GM18951 (cell line): ENCODE measurements around the gene KIF26B.

Experiments used
- POLR2A ChIP-seq: IDR thresholded peaks from 4 replicates; pipeline ENCODE4 v1.6.1; 2011; ENCODE audit warnings: mild to moderate bottlenecking; ENCODE audit not compliant: insufficient read length, insufficient read depth; ENCODE audit errors: extremely low read depth
- in situ Hi-C: fragments of 300-500 bp; cut with MboI; formaldehyde crosslinking; loops from one replicate; pipeline ENCODE4 v1.12.0; 2022; ENCODE audit warnings: low sequenced_read_pairs, mixed read lengths, inconsistent platforms; ENCODE audit not compliant: unreplicated experiment

Gene KIF26B

DNA sequence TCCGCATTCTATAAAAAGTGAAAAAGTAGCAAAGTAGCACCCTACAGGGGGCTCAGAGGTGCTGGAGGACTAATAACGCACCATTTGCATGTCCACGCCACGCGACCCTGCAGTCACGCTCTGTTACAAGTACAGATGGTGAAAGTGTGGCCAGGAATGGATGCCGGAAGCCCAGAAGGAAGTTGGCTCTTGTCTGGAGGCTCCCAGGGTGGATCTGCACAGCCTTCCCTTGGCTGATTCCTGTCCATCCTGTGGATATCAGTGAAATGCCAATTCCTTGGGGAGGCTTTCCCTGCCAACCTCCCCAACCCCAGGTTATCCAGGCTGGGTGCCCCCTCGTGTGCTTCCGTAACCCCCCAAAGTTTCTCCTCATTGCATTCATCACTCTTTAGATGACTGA lies 396.8 kb downstream of the KIF26B start:
- TF ChIP-seq POLR2A: no peak
- in situ Hi-C loops: no loop called here

DNA sequence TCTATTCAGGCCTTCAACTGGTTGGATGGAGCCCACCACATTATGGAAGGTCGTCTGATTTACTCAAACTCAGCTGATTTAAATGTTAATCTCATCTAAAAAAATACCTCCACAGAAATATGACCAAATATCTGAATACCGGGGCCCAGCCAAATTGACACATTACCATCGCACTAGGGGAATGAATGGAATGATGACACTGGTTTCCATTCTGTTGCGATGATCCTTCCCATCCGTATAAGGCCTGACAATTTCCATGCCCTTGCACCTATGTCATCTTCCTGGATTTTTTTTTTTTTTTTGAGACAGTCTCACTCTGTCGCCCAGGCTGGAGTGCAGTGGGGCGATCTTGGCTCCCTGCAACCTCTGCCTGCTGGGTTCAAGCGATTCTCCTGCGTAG lies 397.5 kb downstream of the KIF26B start:
- in situ Hi-C loops: no loop called here
- no peak for TF ChIP-seq POLR2A

DNA sequence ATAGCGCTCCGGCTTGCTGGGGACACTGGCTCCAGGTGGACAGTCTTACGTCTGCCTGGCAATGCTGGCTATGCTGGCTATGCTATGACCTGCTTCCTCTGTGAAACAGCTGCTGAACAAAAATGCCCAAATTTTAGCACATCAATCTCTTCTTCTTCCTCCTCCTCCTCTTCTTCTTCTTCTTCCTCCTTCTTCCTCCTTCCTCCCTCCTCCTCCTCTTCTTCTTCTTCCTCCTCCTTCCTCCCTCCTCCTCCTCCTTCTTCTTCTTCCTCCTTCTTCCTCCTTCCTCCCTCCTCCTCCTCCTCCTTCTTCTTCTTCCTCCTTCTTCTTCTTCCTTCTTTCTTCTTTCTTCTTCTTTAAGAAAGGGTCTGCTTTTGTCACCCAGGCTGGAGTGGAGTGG lies 401.3 kb downstream of the KIF26B start:
- in situ Hi-C loops: no loop called here
- TF ChIP-seq POLR2A: no peak

DNA sequence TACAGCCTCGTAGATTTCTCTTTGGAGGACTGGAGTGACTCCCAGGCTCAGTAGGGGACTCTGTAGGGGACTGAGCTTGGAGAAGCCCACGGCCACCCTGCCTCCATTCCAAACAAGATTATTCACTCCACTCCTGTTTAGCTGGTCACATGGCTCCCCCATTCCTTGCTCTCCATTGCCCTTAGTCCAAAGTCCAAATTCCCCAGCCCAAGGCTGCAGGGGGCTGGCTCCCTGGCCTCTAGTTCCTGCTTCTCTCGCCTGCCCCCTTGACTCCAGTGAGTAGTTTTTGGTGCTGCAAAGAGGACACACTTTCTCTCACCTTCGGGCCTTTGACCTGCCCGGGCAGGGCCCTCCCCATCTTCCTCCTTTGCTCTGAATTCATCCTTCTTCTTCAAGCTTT lies 403.3 kb downstream of the KIF26B start:
- in situ Hi-C loops: no loop called here
- TF ChIP-seq POLR2A: no peak

DNA sequence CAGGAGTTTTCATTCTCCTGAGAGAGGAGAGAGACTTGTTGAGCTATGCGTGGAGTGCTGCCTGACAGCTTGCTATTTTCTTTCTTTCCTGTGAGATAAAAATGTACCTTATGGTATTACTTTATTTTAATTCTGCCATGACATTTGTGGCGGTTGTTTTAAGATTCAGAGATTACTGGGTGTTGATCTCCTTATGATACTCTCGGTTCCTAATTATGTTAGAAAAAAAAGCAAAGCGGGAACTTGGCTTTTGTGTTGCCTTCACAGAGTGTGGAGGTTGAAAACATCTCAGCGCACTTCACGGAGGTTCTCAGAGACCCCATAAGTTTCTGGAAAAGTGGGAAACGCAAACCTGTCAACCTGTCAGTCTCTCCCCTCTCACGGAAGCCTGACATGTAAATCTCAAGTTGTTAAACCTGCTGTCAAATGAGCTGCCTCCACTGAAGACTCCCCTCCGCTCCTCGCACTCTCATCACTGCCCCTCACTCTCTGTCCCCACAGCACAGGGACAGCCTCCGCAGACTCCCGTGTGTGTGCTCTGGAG lies 405.6 kb downstream of the KIF26B start:
- no peak for TF ChIP-seq POLR2A
- in situ Hi-C loops: no loop called here

DNA sequence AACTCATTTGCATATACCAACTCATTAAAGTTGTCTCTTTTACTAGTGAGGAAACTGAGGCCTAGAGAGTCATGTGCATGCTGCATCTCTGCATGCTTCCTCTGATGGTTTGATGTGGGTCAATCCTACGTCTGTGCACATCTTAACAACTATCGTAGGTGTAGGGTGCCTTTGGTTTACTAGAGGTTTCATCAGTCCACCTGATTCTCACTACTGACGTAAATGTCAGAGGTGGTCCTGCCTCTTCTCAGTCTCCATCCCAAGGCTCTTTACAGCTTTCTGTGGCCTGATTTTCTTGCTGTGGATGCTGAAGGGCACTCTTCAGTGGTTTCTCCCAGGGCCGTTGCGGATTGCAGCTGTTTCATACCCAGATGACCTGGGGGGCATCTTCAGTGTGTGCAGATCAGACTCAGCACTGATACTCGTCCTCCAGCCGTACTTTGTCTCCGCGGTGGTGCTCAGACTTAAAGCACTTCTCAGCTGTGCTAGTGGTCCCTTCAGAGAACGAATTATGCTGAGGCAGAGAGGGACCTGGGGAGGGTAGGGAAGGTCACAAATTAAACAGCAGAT lies 407.0 kb downstream of the KIF26B start:
- in situ Hi-C loops: no loop called here
- TF ChIP-seq POLR2A: no peak

DNA sequence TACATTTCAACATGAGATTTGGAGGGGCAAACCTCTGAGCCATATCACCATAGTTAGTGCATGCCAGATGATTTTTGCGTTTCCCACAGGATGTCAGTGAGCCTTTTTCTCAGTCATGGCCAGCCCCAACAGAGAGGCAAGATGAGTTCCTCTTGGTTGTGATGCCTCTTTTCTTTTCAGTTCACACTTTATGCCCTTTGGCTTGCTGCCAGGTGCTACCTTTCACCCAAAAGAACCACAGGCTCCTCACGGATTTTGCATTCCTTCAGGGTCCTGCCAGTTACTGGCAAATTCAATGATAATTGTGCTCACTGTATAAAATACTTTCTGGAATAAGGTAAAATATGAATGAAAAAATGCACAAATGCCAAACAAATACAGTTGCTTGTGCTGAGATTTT lies 411.3 kb downstream of the KIF26B start:
- in situ Hi-C loops: no loop called here
- no peak for TF ChIP-seq POLR2A

DNA sequence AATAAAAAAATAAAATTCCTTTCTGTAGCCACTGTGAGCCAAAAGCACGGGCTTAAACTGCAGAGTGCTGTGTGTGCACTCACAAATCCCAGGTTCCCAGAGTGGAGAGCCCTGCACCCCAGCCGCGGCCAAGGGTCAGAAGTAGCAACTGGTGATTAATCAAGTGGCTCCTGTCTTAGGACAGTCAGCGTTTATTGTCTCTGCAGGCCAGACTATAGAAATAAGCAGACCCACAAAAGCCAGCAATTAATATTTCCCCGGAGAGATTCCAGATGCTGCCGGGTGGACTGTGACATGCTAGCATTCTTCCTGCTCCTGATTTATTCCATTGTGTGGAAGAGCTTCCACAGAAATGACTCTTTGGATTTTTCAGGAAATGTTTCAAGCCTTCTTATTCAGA lies 412.2 kb downstream of the KIF26B start:
- TF ChIP-seq POLR2A: no peak
- in situ Hi-C loops: no loop called here

DNA sequence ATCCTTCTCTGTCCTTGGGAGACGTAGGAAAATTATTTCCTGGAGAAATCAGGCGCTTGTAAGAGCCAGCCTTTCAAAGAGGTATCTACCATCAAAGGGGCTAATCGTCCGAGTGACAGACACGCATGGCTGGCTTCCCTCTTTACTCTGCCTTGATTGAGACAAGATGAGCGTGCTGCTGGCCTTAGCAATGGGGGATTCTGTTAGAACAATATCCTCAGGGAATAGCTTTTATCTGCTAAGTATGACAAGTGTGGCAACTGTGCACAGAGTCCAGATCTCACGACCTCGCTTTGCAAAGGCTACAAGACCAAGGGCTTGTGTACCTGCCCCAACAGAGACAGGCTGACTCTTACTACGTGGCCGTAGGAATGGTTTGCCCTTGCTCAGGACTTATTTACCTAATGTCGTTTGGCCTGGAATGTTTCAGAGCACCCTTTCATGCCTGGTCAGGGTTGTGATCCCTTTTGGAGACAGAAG lies 417.1 kb downstream of the KIF26B start:
- in situ Hi-C loops: no loop called here
- no peak for TF ChIP-seq POLR2A

DNA sequence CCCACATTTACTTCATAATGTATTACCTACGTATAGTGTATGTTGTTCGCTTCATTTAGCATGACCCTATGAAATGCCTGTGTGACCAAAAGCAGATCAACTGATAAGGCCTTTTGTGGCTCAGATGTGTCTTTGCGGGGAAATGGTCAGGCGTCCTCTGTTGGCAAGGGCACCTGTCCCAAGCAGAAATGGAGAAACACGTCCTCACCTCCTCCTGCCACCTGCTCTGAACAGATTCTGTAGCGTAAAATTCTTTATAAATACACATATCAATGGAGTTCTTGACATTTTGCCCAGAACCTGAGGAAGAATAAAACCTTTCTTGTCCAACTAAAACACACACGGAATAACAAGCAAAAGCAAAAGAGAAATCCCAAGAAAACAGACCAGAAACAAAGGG lies 417.9 kb downstream of the KIF26B start:
- TF ChIP-seq POLR2A: no peak
- in situ Hi-C loops: no loop called here

DNA sequence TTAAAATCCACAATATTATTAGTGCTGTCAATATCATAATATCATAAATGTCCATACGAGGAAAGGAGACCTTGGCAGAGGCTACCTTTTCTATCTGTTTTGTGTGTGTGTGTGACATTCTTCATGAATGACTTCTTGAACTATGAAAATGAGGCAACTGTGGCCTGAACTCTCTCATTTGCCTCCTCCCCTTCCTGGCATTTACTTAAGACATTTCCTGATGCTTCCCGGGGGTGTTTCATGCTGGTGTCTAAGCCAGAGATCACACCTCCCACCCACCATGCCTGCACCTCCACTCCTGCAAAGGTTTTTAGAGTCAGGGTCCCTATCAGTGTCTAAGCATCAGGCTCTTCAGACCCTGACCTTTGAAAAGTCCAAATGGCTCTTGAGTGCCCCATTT lies 420.9 kb downstream of the KIF26B start:
- in situ Hi-C loops: no loop called here
- TF ChIP-seq POLR2A: no peak

DNA sequence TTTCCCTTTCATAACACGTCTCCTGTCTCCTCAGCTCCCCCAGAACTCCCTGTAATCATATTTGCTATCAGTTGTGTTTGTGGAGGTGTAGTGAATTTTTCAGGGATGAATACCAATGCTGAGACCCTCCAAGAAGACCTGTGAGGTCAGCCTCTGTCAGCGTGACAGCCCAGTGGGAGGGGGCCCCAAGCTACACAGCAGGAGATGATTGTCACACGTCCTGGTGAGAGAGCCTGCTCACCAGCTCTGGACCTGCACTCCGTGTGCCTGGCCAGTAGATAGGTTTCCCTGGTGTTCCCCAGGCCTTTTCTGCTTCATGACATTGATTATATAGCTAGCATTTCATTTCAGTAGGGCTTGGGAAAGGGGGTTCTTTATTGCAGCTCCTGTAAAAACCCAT lies 421.5 kb downstream of the KIF26B start:
- no peak for TF ChIP-seq POLR2A
- in situ Hi-C loops: no loop called here

DNA sequence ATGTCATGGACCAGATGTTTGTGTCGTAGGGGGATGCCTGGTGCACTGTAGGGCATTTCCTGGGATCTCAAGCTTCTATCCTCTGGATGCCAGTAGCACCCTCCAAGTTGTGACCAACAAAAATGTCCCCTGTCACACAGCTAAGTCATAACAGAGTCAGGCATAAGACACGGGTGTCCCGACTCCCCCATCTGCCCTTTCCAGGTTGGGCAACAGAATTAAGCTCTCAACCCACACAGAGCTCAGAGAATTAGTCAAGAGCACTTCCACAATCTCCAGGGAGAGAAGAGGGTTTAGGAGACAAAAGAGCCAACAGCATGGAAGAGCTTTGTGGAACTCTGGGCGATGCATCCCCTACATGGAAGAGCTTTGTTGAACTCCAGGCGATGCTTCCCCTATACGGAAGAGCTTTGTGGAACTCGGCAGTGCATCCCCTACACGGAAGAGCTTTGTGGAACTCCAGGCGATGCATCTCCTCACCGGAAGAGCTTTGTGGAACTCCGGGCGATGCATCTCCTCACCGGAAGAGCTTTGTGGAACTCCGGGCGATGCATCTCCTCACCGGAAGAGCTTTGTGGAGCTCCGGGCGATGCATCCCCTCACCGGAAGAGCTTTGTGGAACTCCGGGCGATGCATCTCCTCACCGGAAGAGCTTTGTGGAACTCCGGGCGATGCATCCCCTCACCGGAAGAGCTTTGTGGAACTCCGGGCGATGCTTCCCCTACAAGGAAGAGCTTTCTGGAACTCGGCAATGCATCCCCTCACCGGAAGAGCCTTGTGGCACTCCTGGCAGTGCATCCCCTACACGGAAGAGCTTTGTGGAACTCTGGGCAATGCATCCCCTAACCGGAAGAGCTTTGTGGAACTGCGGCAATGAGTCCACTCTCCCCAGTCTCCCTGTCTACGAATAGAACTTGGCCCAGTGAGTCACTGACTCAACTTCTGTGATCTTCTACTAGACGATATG lies 422.7 kb downstream of the KIF26B start:
- no peak for TF ChIP-seq POLR2A
- in situ Hi-C loops: no loop called here

DNA sequence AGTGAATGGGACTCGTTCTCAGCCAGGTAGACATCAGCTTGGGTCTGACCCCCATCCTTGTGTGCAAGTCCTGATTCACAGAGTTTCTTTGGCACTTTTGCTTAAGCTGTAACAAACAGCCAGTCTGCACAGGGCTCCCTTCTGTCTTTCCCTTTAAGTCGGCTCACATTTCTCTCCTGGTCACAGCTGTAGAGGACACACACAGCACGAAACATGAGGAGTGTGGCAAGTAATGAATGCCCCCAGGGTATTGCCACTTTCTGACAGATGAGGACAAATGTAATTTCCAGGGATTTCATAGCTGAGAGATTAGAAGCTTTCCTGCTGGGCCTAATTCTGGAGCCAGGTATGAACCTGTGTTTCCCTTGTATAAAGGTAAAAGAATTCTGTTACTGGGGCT lies 423.5 kb downstream of the KIF26B start:
- no peak for TF ChIP-seq POLR2A
- in situ Hi-C loops: no loop called here

DNA sequence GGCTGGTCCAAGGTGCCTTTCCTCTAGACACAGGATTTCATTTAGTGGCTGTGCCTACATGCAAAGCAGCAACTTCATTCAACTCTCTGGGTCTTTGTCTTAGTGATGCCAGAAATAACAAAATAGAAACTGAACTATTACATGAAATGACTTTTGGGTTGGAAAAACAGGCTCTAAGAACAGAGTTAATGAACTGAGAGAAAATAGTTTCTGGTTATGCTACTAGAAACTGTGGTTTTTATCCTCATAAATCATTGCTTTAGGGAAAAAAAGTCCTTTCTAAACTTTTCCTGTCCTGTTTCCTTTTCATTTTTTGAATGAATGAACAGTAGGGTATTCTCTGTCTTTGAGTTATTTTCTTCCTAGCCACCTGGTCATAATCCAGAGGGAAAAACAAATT lies 424.0 kb downstream of the KIF26B start:
- no peak for TF ChIP-seq POLR2A
- in situ Hi-C loops: no loop called here
